Gastroesophageal sphincter (tissue), 3 donors: Measurements from ENCODE around the gene FAM135A.

Source experiments
- EP300 ChIP-seq: sonication (generic); formaldehyde crosslinking; IDR thresholded peaks from one replicate; pipeline ENCODE4 v1.6.1; 2017; ENCODE audit warnings: antibody characterized with exemption, mild to moderate bottlenecking
- POLR2A ChIP-seq, 2 donors: fragments of 450-650 bp; IDR thresholded peaks; one replicate each; pipeline ENCODE4 v1.6.1; 2017; ENCODE audit warnings: antibody characterized with exemption in 2 of 2, mild to moderate bottlenecking in 2 of 2, moderate library complexity in 1 of 2
- TF ChIP-seq, protein P1 (sequence below), 4 experiments: fragments of 200-600 bp in 2 of 4; fragments of 450-650 bp in 2 of 4; sonication (generic) in 1 of 4; IDR thresholded peaks; one replicate each; pipeline ENCODE4 v1.5.1; 2017 to 2019; ENCODE audit warnings: antibody characterized with exemption in 4 of 4, mild to moderate bottlenecking in 2 of 4, moderate library complexity in 2 of 4

DNA sequence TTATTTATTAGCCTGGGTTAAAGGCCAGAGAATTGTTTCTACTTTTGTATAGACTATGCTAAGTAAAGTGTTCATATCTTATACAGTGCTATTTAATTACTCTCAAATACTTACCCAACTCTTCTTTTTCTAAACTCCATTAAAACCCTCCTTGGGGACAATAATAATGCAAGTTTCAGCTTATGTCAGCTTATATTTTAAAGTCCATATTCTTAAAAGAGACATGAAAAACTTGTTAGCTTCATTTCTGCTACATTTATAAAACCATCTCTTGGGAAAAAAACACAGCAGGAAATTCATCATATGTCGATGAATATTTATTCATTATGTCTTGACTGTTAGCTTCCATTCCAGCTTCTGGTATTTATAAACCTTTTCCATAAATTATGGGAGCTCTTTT is 81.5 kb downstream of the FAM135A start:
- TF ChIP-seq, protein P1, sequence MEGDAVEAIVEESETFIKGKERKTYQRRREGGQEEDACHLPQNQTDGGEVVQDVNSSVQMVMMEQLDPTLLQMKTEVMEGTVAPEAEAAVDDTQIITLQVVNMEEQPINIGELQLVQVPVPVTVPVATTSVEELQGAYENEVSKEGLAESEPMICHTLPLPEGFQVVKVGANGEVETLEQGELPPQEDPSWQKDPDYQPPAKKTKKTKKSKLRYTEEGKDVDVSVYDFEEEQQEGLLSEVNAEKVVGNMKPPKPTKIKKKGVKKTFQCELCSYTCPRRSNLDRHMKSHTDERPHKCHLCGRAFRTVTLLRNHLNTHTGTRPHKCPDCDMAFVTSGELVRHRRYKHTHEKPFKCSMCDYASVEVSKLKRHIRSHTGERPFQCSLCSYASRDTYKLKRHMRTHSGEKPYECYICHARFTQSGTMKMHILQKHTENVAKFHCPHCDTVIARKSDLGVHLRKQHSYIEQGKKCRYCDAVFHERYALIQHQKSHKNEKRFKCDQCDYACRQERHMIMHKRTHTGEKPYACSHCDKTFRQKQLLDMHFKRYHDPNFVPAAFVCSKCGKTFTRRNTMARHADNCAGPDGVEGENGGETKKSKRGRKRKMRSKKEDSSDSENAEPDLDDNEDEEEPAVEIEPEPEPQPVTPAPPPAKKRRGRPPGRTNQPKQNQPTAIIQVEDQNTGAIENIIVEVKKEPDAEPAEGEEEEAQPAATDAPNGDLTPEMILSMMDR (IDR thresholded peaks at IDR 0.05) = no peak
- no peak for TF ChIP-seq EP300
- TF ChIP-seq POLR2A (IDR thresholded peaks at IDR 0.05) = no peak
